HG03571 (cell line): ENCODE measurements around the gene CRAT.

Experiments
- ATAC-seq: cut with Tn5 transposase; IDR thresholded peaks from one replicate; pipeline ENCODE4 v1.9.1; 2021; ENCODE audit not compliant: unreplicated experiment

The CRAT gene

DNA sequence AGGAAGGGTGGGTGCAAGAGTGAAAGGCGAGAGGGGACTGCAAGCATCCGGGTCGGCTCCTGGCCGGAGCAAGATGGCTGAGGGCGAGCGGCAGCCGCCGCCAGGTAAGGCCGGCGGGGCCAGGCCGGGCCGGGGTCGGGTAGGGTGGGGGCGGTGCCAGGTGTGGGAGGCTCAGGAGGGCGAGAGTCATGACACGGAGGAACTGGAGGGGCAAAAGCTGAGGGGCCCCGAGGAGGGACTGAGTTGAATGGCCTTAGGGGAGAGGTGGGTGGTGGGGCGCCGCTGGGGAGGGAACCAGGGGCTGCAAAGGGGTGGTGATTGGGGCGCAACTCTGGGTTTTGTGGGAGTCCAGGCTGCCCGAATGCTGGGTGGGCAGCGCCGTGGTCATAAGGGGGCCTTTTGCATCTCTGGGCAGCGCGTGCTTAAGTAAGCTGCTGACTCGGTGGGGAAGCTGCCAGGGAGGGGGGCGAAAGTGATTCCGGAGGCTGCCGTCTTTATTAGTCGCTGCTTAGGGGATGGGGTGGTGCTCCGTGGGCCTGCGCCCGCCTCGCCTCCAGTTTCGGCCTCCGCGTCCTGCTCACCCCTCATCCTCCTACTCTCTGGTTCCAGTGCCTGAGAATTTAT, 1.0 kb upstream of the CRAT start:
- ATAC-seq: peak; percentile 2

DNA sequence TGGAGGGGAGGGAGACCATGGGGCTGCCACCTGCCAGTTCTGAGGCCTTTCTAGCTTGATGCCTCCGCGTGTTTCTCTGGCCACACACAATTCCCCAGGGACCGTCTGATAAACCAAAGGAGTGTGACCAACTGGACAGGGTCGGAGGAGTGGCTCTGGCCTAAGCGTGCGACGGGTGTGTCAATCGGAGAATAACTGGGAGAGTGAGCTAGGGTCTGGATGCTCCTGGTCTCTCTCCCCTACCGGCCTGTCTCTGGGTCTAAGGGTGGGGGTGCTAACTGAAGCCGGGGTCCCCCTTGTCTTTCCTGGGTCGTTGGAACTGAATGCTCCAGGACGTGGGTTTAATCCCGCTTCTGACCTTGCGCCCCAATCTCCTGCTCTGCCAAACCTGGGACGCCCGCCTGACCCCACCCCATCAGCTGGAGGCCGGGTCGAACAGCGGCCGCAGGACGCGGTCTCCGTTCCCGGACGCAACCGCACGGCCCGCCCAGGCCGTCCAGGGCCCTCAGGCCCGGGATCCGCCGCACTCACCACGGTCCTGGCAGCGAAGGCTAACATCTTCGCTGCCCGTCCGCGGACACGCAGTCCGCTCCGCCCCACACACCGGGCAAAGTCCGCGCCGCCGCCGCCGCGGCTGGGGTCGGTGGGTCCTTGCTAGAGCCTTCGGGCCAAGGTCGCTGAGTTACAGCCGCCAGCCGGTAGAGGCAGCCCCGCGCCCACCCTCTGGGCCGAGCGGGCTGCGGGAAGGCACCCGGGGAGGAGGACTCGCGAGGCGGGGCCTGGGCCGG, 447 bp downstream of the CRAT start:
- ATAC-seq: peak; percentile 9

DNA sequence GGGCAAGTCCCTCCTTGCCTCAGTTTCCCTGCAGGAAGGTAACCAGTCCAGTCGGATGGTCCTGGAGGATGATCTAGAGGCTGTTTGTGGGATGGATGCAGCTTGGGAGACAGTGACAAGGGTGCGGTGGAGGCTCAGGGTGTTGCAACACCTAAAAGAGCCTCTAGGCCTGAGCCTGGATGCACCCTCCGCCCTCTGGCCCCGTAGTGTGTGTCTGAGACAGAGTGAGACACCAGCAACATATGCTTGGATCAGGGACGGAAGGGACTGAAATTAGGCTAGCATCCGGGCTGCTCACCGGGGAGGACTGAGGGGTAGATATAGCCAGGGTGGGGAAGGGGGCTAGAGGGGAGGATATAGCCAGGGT, 1.1 kb downstream of the CRAT start:
- ATAC-seq: no peak

DNA sequence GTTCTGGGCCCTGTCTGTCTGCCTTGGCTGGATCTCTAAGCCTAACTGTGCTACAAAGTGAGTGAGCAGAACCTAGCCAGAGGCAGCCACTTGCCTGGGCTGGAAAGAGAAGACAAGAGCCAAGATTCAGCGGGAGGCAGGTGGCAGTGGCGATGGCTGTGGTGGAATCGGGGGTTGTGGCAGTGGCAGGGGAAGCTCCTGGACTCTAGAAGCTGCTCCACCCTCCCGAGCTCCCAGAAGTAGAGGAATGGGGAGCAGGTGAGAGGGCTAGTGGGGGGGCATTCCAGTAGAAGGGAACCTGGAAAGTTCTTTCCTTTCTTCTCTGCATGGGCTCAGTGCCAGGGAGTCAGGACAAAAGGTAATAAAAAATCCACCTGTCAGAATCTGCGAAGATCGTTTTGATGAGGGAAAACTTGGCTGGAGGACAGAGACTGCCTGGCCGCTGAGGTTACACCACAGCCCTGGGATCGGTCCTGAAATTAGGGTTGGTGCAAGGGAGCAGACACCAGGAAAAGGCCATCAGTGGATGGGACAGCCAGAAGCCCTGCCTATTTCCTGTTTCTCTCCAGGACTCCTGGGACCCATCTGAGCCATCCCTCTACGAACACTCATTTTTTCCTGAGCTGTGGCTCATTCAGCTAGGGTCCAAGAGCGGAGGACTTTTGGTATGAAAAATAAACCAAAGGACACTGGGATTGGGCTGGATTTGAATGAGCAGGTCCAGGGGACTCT, 1.6 kb downstream of the CRAT start:
- no peak for ATAC-seq

DNA sequence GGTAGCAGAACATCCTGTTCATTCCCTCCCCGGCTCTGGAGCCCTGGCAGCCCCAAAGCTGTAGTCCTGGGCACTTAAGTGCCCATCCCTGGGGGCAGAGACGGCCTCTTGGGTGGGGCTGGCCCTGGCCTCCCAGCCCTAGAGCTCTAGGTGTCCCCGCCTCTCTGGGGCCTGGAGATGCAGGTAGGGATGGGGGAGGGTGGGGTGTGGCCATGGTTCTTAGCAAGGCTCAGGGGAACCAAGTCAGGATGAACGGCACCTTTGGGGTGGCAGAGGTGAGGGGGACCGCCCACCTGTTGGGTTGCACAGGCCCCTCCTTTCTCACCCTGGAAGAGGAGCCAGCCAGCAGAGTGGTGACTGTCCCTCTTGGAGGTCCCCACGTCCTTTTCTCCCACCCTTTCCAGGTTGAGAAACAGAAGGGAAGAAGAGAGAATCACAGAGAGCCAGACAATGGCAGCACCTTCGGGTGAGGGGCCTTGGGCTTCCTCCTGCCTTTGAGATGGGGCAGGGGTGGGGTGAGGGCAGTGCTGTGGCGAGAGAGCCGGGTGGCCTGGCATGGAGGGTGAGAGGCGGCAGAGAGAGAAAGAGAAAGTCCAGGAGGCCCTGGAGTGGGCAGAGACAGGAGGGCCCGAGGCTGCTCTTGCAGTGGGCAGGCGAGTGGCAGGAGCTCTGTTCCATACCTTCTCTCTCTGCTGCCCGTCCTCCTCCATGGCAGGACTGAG, 2.3 kb downstream of the CRAT start:
- no peak for ATAC-seq

DNA sequence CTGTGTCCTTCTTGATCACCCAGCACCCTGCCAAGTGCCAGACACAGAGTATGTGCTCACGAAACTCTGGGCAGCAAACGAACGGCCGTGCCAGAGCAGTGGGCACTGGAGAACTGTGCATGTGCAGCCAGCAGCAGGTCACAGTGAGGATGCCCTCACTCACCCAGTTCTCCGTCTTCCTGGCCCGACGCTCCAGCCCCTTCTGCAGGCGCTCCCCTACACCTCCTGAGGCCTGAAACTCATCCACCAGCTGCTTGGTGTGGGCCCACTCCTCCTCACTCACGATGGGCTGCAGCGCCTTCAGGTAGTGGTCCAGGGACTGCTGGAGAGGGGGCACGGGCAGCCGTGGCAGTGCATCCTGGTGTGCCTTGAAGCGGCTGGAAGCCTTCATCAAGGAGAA, 2.9 kb downstream of the CRAT start:
- ATAC-seq: no peak

DNA sequence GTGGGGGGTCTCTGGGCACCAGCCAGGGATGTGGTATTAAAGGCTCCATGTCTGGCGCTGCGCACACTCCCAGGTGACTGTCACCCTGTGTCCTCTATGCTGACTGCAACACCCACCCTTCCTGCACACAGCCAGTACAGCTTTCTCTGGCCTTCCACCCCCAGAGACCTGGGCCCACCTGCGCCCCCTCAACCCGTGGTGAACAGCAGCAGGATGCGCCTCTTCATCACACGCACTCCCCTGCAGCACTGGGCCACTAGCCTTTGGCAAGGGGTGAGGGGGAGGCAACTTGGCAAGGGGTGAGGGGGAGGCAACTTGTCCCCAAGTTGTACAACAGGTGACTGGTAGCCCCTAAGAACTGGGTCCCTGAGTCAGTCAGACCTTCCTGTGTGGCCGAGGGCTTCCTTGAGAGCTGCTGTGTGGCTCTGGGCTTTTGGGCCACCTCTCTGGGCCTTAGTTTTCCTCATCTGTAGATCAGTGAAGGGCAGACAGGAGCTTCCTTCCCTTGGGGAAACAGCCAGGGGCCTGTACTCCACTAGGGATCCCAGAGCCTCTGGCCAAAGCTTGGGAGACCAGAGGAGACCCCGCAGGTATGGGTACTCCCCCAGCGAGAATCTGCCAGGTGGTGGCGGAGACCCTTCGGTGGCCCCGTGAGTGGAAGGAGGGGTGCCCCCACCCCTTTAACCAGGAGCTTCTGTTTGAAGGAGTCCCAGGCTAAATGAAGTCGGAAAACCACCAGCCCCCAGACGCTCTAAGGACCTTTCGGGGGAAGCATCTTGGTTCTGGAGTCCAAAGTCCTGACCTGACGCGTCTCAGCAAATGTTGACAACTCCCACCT, 4.5 kb downstream of the CRAT start:
- ATAC-seq: no peak

DNA sequence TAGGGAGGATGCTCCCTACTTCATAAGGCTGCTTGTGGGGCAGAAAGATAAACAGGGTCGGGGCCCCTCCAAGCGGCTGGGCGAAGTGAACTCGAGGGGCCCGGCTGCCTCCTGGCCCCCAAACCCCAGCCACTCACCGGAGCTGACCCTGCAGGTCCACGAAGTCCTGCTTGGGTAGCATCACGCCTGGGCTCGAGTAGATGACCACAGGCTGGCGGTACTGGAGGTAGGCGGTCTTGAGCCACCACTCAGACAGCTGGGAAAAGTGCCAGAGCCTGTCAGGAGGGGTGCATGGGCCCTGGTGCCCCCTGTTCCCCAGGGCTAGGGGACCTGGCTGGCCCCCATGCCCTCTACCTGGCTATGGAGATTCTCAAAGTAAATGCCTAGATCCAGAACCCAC, 6.5 kb downstream of the CRAT start:
- no peak for ATAC-seq

DNA sequence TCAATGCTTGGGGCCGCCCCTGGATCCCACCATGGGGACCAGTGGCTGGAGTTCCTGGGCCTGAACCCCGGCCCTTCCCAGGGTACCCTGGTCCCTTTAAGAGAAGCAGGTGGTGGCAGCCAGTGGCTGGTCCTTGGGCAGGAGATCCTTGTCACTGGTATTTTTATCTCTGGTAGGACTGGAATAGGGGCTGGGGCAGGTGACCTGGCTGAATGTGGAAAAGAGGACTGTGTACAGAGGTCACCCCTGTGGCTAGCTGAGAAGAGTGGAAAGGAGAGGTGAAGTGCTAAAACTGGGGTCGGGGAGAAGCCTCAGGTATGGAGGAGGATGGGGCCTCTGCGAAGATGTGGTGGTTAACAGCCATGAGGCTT, 7.0 kb downstream of the CRAT start:
- no peak for ATAC-seq

DNA sequence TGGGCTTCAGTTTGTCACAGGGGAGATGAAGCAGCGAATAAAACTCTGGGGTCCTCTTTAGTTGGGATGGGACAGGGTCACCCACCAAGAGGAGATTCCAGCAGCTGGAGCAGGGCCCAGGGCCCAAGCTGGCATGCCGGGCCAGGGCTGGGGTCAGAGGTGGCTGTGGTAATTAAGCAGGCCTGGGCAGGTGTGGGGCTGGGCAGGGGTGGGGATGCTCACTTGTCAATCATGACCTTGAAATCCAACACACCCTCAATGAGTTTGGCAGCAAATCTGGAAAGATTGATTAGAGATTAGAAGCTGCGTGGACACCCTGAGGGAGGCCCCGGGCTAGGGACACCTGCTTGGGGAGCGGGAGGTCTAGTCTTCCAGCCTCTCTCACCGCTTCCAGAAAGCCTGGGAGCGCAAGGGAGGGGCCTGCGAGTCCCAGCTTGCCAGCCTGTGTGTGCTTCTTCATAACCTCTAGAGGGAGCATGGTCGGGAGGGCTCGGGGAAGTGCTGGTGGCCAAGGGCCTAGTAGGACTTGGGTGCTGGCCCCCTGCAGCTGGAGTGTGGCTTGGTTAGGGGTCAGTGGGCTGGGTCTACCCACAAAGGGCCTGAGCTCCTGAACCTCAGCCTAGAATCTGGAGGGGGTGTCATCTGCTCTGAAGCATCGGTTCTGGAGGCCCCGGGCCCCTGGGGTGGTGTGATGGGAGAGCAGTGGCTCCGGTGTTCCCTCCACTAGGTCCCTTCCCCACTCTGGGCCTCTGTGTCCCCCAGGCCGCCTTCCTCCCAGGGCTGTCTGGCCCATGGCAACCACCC, 7.6 kb downstream of the CRAT start:
- no peak for ATAC-seq

DNA sequence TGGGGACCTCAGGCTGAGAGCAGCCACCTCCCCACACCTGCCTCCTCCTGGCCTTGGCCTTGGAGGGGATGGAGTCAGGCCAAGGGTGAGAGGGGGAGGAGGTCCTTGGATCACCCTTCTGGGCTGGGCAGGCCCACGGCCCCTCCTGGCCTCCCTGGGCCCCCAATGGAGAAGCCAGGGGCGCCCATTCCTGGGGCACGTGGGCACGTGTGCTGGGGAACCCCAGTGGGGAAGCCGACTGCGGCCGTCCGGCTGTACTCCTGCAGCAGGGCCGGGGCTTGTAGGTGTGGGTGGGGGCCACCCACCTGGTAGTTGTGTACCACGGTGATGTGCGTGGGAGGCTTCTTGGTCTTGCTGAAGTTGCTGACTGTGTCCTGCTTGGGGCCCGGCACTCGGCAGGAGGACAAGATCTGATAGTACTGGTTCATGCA, 8.5 kb downstream of the CRAT start:
- ATAC-seq: no peak

DNA sequence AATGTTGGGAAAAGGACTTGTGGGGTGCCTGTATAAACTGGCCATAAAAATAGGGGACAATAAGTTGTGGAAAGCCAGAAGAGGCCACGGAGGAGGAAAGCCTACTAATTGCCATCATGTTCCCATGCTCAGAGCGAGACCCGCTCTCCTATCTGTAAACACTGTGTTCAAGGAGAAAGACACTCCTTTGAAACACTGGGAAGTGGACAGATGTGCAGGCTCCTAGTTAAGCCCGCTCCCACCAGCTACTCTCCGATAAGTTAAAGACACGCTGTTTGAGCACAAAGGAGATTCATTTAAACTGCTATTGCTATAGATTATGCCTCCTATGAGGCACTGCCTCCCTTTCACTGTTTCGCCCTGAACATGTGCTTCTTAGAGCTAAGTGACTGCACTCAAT, 9.3 kb downstream of the CRAT start:
- no peak for ATAC-seq

DNA sequence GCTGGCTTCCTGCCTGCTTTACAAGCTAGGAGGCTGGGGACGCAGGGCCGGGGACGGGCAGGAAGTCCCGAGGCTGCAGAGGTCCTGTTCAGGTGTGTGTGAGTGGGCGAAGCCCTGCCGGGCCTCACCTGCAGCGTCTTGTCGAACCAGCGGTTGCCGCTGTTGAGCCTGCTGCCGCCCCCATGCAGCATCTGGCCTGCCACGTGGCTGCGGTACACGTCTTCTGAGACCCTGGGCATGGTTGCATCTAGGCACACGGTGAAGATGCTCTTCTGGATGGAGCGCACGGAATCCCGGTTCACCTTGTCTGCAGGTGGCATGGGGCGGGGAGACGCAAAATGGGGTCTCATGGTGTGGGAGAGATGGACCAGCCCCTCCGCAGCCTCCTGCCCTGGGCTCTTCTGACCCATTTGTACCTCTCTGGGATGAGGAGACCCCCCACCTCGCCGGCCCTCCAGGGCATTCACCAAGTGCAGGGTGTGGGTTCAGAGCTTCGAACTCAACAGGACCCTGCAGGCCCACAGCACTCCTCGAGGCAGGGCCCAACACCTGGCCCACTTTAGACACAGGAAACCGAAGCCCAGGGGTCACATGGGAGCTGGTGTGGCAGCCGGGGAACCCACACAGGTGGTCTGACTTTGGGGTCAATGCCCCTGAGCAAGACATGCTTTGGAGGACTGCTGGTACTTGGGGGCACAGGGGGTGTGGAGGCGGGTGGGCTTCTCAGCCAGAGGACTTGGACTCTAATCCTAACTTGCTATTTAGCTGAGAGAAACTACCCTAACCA, 10.0 kb downstream of the CRAT start:
- no peak for ATAC-seq

DNA sequence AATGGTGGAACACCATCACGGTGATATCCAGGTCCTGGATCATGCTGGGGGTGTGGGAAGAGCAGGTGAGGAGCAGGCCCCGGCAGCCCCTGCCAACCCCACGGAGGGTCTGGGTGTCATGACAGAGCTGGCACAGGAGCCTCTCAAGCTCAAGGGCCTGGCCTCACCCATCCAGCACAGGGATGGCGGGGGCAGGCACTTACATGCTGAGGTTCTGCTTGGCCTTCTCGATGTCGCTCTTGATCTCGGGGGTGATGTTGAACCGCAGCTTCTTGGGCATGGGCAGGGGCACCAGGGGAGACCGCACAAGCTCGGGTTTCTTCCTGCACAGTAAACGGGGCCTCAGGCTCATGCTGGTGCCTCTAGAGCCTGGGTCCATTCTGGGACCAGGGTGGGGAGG, 12.3 kb downstream of the CRAT start:
- ATAC-seq: no peak

DNA sequence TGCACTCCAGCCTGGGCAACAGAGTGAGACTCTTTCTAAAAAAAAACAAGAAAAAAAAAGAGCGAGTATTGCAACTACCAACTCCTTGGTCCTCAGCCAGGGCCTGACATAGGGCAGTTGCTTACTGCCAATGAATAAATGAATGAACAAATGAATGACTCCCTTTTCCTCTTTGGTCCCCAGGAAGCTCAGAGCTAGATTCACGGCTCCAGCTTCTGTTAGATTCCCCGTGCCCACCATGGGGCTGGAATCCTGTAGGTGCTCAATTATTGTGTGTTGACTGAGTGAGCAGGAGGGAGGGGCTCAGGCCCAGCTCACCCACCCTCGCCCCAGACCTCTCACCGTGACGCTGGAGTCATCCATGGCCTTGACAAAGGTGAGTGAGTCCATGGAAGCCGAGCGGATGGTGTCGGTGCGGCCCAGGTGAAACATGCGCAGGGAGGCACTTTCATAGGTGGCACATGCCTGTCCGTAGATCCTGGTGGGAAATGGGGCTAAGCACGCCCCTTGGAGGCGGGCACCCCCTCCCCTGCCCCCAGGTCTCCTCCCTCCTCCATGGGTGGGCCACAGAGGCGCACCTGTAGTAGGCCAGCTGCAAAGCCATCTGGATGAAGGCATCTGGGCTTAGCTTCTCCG, 12.8 kb downstream of the CRAT start:
- no peak for ATAC-seq

DNA sequence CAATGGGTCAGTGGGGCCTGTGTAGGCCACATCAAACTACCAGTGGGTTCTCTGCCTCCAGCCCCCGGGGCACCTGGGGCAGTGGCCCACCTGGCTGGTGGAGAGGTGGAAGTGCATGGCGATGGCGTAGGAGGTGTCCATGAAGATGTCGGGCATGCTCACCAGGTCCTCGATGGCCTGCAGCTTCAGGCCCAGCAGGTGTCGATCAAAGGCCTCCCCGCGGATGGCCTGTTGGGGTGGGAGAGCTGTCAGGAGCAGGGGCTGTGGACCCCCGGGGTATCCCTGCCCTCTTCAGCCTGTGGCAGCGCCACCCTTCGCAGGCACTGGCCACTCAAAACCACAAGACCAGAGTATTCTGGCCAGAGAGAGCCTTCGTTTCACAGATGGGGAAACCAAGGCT, 14.7 kb downstream of the CRAT start:
- no peak for ATAC-seq

DNA sequence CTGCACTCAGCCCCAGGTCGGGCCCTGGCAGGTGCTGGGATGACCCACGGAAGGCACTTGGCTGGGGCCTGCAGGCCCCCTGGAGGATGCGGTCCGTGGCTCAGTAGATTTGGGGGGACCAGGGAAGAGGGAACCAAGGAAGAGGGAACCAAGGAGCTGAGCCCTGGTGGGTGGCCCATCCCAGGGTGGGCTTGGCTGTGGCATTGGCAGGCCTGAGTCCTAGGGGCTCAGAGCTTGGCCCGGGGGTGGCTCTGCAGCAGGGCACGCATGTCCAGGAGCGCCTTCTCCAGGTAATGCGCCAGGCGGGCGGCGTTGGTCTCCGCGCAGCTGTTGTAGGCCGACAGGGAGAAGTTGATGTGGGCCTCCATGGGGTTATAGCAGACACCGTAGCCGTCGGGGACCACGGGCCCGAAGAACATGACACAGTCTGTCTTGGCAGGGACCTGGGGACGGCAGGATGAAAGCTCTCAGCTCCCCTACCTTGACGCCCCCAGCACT, 15.4 kb downstream of the CRAT start:
- ATAC-seq: no peak

DNA sequence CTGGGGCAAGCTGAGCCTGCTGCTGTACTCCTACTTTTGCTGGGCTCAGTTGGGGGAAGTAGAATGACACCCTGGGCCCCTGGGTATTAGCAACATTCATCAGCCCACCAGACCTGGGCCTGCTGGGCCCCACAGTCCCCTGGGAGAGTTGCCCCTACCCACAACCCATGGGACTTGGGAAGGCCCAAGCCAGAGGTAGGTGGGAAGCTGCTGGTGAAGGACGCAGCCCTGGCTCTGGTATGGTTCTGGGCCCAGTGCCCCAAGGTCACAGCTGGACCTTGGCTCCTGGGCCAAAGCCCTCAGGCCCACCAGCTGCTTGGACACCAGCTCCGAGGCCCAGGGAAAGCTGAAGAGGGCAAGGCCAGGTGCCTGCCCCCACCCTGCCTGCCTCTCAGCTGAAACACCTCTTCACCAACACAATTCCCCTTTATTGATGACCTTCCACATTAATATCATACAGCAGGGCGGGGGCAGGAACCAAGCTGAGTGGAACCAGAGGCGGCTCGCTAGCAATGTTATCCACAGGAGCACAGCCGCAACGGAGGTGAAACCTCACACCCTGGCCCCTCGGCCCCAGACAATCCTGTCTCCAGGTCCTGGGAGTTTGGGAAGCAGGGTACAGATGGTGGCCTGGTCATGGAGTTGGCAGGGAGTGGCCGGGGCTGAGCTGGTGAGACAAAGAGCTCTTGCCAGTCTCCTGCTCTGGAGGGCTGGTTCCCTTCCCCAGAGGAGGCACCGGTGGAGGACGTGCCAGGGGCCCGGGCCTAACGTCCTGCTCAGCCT, 16.0 kb downstream of the CRAT start:
- ATAC-seq: no peak
